Epithelial cell of esophagus (primary cell): ENCODE results near the gene PTPRN2.

ENCODE experiments used
- DNase-seq: peaks from one replicate; pipeline ENCODE4 v3.0.0; 2010; ENCODE audit warnings: low read depth
- H3K4me3 ChIP-seq: 2 replicates; pipeline ENCODE4 v1.5.1; 2011; ENCODE audit warnings: mild to moderate bottlenecking, low read length, control low read depth
- TF ChIP-seq, protein P1 (sequence below): IDR thresholded peaks from 2 replicates; pipeline ENCODE4 v1.5.1; 2011; ENCODE audit warnings: low read depth, mild to moderate bottlenecking, low read length, control low read depth, inconsistent platforms; ENCODE audit not compliant: insufficient read depth; ENCODE audit errors: missing control alignments

PTPRN2 gene

DNA sequence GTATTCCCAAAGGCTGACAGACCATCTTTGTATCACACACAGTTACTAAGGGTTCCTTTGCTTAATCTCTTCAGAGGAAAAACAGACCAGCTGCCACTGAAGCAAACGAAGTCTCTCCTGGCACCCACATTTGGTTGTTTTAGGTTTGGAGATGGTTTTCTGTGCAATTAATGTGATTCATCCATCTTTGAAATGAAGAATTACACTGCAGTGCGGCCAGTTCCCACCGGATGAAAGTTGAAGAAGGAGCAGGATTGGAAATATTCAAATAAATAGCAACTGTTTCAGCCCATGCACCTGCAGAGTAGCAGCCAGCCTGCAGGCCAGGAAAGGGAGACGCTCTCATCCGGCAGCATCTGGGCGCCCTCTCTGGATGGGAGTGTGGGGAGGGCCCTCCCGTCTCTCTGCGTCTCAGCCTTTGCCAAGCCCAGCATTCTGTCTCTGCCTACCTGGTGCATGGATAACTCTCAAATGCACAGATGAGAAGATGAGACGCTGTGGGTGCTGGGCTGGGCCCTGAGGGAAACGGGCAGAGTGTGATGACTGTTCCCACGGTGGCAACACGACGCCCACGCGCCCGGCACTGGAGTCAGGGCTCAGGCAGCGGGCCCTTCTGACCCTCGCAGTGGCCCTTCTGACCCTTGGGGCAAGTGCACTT is 214.0 kb downstream of the PTPRN2 start:
- no peak overlapping the region for H3K4me3 ChIP-seq
- peak; percentile 37 for DNase-seq
- TF ChIP-seq, protein P1, sequence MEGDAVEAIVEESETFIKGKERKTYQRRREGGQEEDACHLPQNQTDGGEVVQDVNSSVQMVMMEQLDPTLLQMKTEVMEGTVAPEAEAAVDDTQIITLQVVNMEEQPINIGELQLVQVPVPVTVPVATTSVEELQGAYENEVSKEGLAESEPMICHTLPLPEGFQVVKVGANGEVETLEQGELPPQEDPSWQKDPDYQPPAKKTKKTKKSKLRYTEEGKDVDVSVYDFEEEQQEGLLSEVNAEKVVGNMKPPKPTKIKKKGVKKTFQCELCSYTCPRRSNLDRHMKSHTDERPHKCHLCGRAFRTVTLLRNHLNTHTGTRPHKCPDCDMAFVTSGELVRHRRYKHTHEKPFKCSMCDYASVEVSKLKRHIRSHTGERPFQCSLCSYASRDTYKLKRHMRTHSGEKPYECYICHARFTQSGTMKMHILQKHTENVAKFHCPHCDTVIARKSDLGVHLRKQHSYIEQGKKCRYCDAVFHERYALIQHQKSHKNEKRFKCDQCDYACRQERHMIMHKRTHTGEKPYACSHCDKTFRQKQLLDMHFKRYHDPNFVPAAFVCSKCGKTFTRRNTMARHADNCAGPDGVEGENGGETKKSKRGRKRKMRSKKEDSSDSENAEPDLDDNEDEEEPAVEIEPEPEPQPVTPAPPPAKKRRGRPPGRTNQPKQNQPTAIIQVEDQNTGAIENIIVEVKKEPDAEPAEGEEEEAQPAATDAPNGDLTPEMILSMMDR, result no peak

DNA sequence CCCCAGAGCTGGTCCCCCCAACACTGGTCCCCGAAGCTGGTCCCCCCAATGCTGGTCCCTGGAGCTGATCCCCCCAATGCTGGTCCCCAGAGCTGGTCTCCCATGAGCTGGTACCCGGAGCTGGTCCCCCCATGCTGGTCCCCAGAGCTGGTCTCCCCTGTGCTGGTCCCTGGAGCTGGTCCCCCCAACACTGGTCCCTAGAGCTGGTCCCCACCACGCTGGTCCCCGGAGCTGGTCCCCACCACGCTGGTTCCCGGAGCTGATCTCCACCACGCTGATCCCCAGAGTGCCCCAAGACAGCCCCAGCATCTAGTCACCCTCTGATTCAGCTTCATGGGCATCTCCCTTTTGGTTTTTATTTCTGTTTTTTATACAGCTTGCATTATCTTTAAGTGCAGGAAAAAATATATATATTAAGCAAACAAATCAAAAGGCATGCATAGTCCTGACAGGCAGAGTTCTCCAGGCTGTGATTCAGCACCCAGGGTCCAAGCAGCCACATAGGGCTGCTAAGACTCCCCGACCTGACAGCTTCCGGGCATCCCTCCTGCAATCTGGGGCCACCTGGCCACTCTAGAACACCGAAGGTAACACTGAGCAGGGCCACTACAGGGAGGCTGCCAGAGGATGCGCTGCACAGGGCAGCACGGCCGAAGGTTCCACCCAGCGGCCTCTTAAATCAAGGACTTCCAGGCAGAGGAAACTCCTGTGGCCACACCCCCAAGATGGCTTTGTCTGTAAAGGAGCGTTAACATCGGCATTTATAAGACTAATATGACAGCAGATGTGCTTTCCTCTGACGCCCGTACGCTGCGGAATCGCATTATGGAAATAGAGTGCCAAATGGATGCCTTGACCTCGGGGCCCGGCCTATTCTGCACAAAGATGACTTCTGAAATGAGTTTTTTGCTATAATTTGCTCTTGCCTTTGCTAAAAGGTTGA is 215.0 kb downstream of the PTPRN2 start:
- H3K4me3 ChIP-seq, result no peak overlapping the region
- no peak for DNase-seq
- TF ChIP-seq, protein P1, result no peak

- DNase-seq, result no peak
- TF ChIP-seq, protein P1, result no peak
Observed at GRCh38 chr7:158371856-158372255, 215.8 kb downstream of the PTPRN2 start.

DNA sequence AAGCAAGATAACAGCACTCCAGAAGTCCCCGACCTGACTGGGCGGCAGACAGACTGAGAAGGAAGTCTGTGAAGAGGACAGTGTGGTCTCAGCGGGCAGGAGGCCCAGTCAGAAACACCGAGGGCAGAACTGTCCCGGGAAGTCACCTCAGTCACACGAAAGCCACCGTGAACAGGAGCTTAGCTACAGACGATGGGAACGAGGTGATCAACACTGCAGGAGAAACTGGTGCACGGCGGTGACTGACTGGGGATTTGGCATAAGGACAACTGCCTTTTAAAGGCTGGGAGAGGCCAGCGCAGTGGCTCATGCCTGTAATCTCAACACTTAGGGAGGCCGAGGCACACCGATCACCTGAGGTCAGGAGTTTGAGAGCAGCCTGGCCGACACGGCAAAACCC is 217.8 kb downstream of the PTPRN2 start:
- no peak overlapping the region for H3K4me3 ChIP-seq
- no peak for DNase-seq

More at GRCh38 chr7:158371856-158372255, 215.8 kb downstream of the PTPRN2 start:
- H3K4me3 ChIP-seq, result no peak overlapping the region

DNA sequence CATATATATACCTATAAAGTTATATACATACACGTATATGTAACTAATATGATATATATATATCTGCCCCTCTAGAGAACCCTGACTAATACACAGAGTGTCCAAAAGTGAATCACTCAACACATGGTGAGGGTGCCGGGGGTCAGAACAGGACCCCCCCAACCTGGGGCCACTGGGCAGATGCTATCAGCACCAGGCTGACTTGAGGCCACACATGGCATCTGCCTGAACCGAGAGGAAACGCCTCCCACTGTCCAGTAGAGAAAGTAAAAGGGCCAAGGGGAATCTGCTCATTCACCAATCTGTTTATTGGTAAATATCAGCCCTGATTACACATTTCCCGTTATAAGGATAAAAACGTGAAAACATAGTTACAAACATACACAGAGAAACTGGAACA is 218.3 kb downstream of the PTPRN2 start:
- no peak overlapping the region for H3K4me3 ChIP-seq
- TF ChIP-seq, protein P1, result no peak
- no peak for DNase-seq

More for the DNA sequence above, 217.8 kb downstream of the PTPRN2 start:
- TF ChIP-seq, protein P1, result no peak

DNA sequence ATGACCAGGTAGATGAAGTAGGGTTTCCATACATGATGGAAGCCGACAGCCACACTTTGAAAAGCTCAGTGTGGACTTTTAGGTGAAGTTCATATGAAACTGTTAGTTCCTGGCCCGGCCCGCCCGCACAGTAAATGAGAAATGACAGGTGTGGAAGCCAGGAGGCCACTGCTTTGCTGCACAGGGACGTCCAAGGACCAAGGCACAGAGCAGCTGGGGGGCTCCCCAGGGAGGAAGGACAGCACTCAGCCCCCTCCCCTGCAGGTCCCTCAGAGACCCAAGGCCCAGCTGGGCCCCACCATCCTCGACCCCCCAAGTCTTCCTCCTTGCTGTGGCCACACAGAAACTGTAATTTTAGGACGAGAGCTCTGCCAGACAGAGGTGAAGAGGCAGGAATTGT is 219.2 kb downstream of the PTPRN2 start:
- no peak overlapping the region for H3K4me3 ChIP-seq
- DNase-seq, result no peak
- TF ChIP-seq, protein P1, result no peak
